HepG2 (cell line): ENCODE data around the gene CLDN20. TPM values are rescaled to one million over a fixed set of nuclear protein-coding genes. Genes with fewer than 3 reads are reported as not detected.
A peak's percentile ranks its signal among the peaks of the same experiment; 100 is the strongest.

Source experiments
- ATAC-seq: fragments of 200-7000 bp; cut with Tn5 transposase; 3 replicates; pipeline ENCODE4 v1.9.1; 2020; ENCODE audit warnings: mild to moderate bottlenecking, moderate library complexity
- BruUV-seq: library from RNA; stranded (reverse); fragments of 400-500 nt; replicated peaks from 2 replicates; lab custom pipeline; 2021; lab: Mats Ljungman, UMichigan
- CTCF ChIA-PET: fragments of 300-600 bp; formaldehyde crosslinking; extraction: SDS; loops from one replicate; lab custom pipeline; 2021; ENCODE audit warnings: low total read pairs, inconsistent platforms, low intra/inter-chr PET ratio; lab: Yijun Ruan, JAX
- POLR2A ChIA-PET: fragments of 350-600 bp; sonication (Branson Sonifier 250); formaldehyde crosslinking; loops from one replicate; lab custom pipeline; 2020; ENCODE audit warnings: antibody characterized with exemption, inconsistent platforms; lab: Yijun Ruan, JAX
- DNase-seq: peaks from one replicate; pipeline ENCODE4 v3.0.0-alpha.2; 2015; ENCODE audit warnings: low spot score
- FAIRE-seq: peaks from 3 replicates; lab custom pipeline; 2011; peaks lifted over from hg19 to GRCh38; lab: Jason Lieb, UNC
- H2AFZ ChIP-seq: one replicate; pipeline ENCODE4 v1.6.1; 2011; ENCODE audit warnings: low read length, inconsistent platforms
- H3K27ac ChIP-seq: fragments of 300-600 bp; 3 replicates; pipeline ENCODE4 v1.8.0; 2011; ENCODE audit warnings: mixed run types, mild to moderate bottlenecking, mixed read lengths, low read length, inconsistent platforms; ENCODE audit not compliant: insufficient read depth; ENCODE audit errors: extremely low read length
- H3K27me3 ChIP-seq, 2 experiments: fragments of 200-600 bp in 1 of 2; 2 replicates in 1 of 2; 3 replicates in 1 of 2; pipeline versions ENCODE4 v1.6.0 to v1.8.0; 2011; ENCODE audit warnings: low read length in 2 of 2, mild to moderate bottlenecking in 2 of 2, moderate library complexity in 2 of 2, inconsistent platforms in 1 of 2; ENCODE audit not compliant: insufficient read depth in 2 of 2, control insufficient read depth in 1 of 2
- H3K36me3 ChIP-seq, 2 experiments: fragments of 200-600 bp in 1 of 2; replicated peaks in 1 of 2; 2 replicates in 1 of 2; 3 replicates in 1 of 2; pipeline versions ENCODE4 v1.5.1 to v1.8.0; 2011; ENCODE audit warnings: low read length in 2 of 2, inconsistent platforms in 1 of 2; ENCODE audit not compliant: insufficient read depth in 2 of 2, control insufficient read depth in 1 of 2
- H3K4me1 ChIP-seq: 2 replicates; pipeline ENCODE4 v1.5.1; 2012; ENCODE audit warnings: low read length, inconsistent platforms; ENCODE audit not compliant: insufficient read depth
- H3K4me2 ChIP-seq: 2 replicates; pipeline ENCODE4 v1.6.0; 2011; ENCODE audit warnings: low read depth, low read length, inconsistent platforms
- H3K4me3 ChIP-seq, 3 experiments: fragments of 200-600 bp in 1 of 3; sonication (generic), shearing (Covaris generic) in 1 of 3; replicated peaks in 1 of 3; 2 replicates each; pipeline ENCODE4 v1.5.1; 2011 to 2016; ENCODE audit warnings: low read length in 3 of 3, inconsistent platforms in 2 of 3, low read depth in 2 of 3, mild to moderate bottlenecking in 2 of 3, control low read depth in 1 of 3, mixed read lengths in 1 of 3; ENCODE audit not compliant: insufficient read depth in 1 of 3
- H3K79me2 ChIP-seq: one replicate; pipeline ENCODE4 v1.6.1; 2011; ENCODE audit warnings: low read length, inconsistent platforms; ENCODE audit not compliant: insufficient read depth
- H3K9ac ChIP-seq: 2 replicates; pipeline ENCODE4 v1.6.0; 2011; ENCODE audit warnings: mild to moderate bottlenecking, low read depth, low read length, inconsistent platforms; ENCODE audit not compliant: insufficient read depth
- H3K9me3 ChIP-seq: 2 replicates; pipeline ENCODE4 v1.5.1; 2012; ENCODE audit warnings: mild to moderate bottlenecking, low read length
- H4K20me1 ChIP-seq: 2 replicates; pipeline ENCODE4 v1.6.0; 2011; ENCODE audit warnings: inconsistent platforms, mild to moderate bottlenecking, low read length, moderate library complexity; ENCODE audit not compliant: insufficient read depth
- AGO2 ChIP-seq: fragments of 200-400 bp; formaldehyde crosslinking; optimal IDR thresholded peaks from 2 replicates; pipeline ENCODE3; 2017; ENCODE audit warnings: mild to moderate bottlenecking, low read depth, low read length, moderate library complexity
- BRD4 ChIP-seq: sonication (generic); formaldehyde crosslinking; IDR thresholded peaks from 2 replicates; pipeline ENCODE4 v1.4.0; 2020; ENCODE audit warnings: missing genetic modification reagents
- CHCHD3 ChIP-seq: sonication (generic); formaldehyde crosslinking; IDR thresholded peaks from 2 replicates; pipeline ENCODE4 v1.8.0; 2022; ENCODE audit warnings: mild to moderate bottlenecking, missing genetic modification reagents, moderate library complexity
- ELK4 ChIP-seq: sonication (generic); formaldehyde crosslinking; IDR thresholded peaks from 2 replicates; pipeline ENCODE4 v1.9.0; 2021; ENCODE audit warnings: missing genetic modification reagents, borderline replicate concordance
- ISX ChIP-seq: sonication (generic); formaldehyde crosslinking; conservative IDR thresholded peaks from 2 replicates; pipeline ENCODE4 v1.5.0; 2020; ENCODE audit warnings: missing genetic modification reagents
- KLF12 ChIP-seq: sonication (generic); formaldehyde crosslinking; IDR thresholded peaks from 2 replicates; pipeline ENCODE4 v1.4.0; 2020; ENCODE audit warnings: missing genetic modification reagents, borderline replicate concordance
- PBX2 ChIP-seq: IDR thresholded peaks from 2 replicates; pipeline ENCODE4 v1.6.1; 2016; ENCODE audit warnings: control low read depth
- POLR2AphosphoS5 ChIP-seq: IDR thresholded peaks from 2 replicates; pipeline ENCODE4 v1.6.1; 2012; ENCODE audit warnings: low read depth, low read length
- SPEN ChIP-seq: sonication (generic); formaldehyde crosslinking; IDR thresholded peaks from 2 replicates; pipeline ENCODE4 v1.5.1; 2020; ENCODE audit warnings: low read depth, mild to moderate bottlenecking, missing genetic modification reagents
- SUZ12 ChIP-seq: fragments of 150-350 bp; IDR thresholded peaks from 2 replicates; pipeline ENCODE4 v1.6.1; 2014; ENCODE audit warnings: low read depth, low read length
- TARDBP ChIP-seq: sonication (generic); formaldehyde crosslinking; IDR thresholded peaks from 2 replicates; pipeline ENCODE4 v1.8.0; 2022; ENCODE audit warnings: mild to moderate bottlenecking, missing genetic modification reagents
- TBX2 ChIP-seq: sonication (generic); formaldehyde crosslinking; IDR thresholded peaks from 2 replicates; pipeline ENCODE4 v1.5.0; 2020; ENCODE audit warnings: missing genetic modification reagents, mild to moderate bottlenecking, borderline replicate concordance
- ZBTB14 ChIP-seq: sonication (generic); formaldehyde crosslinking; IDR thresholded peaks from 2 replicates; pipeline ENCODE4 v1.4.0; 2020; ENCODE audit warnings: missing genetic modification reagents
- ZBTB4 ChIP-seq: sonication (generic); formaldehyde crosslinking; IDR thresholded peaks from 2 replicates; pipeline ENCODE4 v1.4.0; 2020; ENCODE audit warnings: missing genetic modification reagents, mild to moderate bottlenecking, borderline replicate concordance
- ZBTB7B ChIP-seq: sonication (generic); formaldehyde crosslinking; IDR thresholded peaks from 2 replicates; pipeline ENCODE4 v1.4.0; 2020; ENCODE audit warnings: missing genetic modification reagents
- WGBS: methylation state at CpG from one replicate; pipeline ENCODE4 v1.1.6; 2017; ENCODE audit warnings: low lambda C conversion rate; 5-methylcytosine and 5-hydroxymethylcytosine counted together
- in situ Hi-C: cut with HindIII; loops from 2 replicates; pipeline ENCODE4 v1.10.0; 2017; ENCODE audit warnings: low pct_unique_long_range_greater_than_20kb; ENCODE audit not compliant: extremely low pct_ligation_motif_present
- intact Hi-C: fragments of 100-400 bp; cut with micrococcal nuclease; formaldehyde crosslinking; loops from one replicate; pipeline ENCODE4 v1.10.0; 2022; ENCODE audit not compliant: unreplicated experiment
- polyA plus RNA-seq, 8 experiments: library from polyadenylated mRNA; depleted of rRNA in 3 of 8; stranded (reverse) in 7 of 8; unstranded in 1 of 8; fragments of >200 nt; fragmentation: Illumina TruSeq in 4 of 8; extraction: Trizol in 4 of 8; gene quantifications; 2 replicates each; pipeline versions ENCODE4 v1.2.1 to v1.2.3, GENCODE V29; 2011 to 2016; ENCODE audit warnings: low read depth in 4 of 8, missing spikeins in 1 of 8, mixed read lengths in 1 of 8; ENCODE audit not compliant: insufficient read depth in 1 of 8
- total RNA-seq, 5 experiments: library from RNA; depleted of rRNA; stranded (reverse); fragments of >200 nt; fragmentation: Illumina TruSeq; extraction: Trizol; gene quantifications; 2 replicates each; pipeline ENCODE4 v1.2.3, GENCODE V29; 2016; ENCODE audit warnings: low read depth in 1 of 5

The CLDN20 gene
- total and polyA plus RNA-seq, 2 of the 13 experiments (the other 11 are each of a cell fraction or from before 2014, with no cell fraction given), result not detected

GRCh38 chr6:155247618-155248007 lies 16.2 kb upstream of the CLDN20 start (continued):
- TF ChIP-seq SUZ12, result no peak
- TF ChIP-seq ELK4 (CRISPR knock-in tag), result no peak
- TF ChIP-seq ZBTB7B (CRISPR knock-in tag), result no peak
- TF ChIP-seq KLF12, result no peak
- TF ChIP-seq POLR2AphosphoS5, result no peak

- DNase-seq (peak; percentile 43), FAIRE-seq (peak; percentile 40), ATAC-seq (peak; percentile 51)
- peaks cover 5 to 43% of the 10 kb centered on the region in 2 experiments; a peak in 4 of 5 replicates for H3K36me3 ChIP-seq
- H3K27ac ChIP-seq, result no peak overlapping the region
- H3K4me3 ChIP-seq, result no peak overlapping the region
- WGBS, result 91% methylated on average over 30 of the region's 30 CpGs
- CTCF ChIA-PET, result interaction anchor here (1.2 to 1.7 kb wide), 2 partner anchors 71 to 320 kb away, joined by 3 to 8 read pairs; no protein-coding TSS in a partner anchor
- POLR2A ChIA-PET, result no interaction called here
- H3K9ac ChIP-seq, result no peak overlapping the region
- H3K4me1 ChIP-seq, result peaks cover 8% of the 10 kb centered on the region; the same call in 1 of the 2 replicates
- H3K27me3 ChIP-seq, result no peaks in the 10 kb centered on the region
- H3K9me3 ChIP-seq, result no peaks in the 10 kb centered on the region
- in situ Hi-C loops (loop anchor here (5.0 kb wide), 1 partner anchor 71 kb away; no protein-coding TSS in a partner anchor), intact Hi-C loops (loop anchor here (1.0 to 10.0 kb wide), 4 partner anchors 71 to 571 kb away; no protein-coding TSS in a partner anchor)
- no peaks in the 10 kb centered on the region for H3K79me2 ChIP-seq
- no peak overlapping the region for H2AFZ ChIP-seq
- H4K20me1 ChIP-seq, result no peaks in the 10 kb centered on the region
- H3K4me2 ChIP-seq, result no peak overlapping the region
- no TSS peak for BruUV-seq
- TF ChIP-seq AGO2 (peak; percentile 98), CHCHD3 (CRISPR knock-in tag) (no peak), BRD4 (CRISPR knock-in tag) (no peak), TBX2 (no peak), SPEN (CRISPR knock-in tag) (no peak), ZBTB14 (CRISPR knock-in tag) (no peak), ZBTB4 (CRISPR knock-in tag) (no peak), TARDBP (CRISPR knock-in tag) (no peak), PBX2 (CRISPR knock-in tag) (no peak), ISX (CRISPR knock-in tag) (no peak)
Measured at GRCh38 chr6:155248008-155249001, 15.5 kb upstream of the CLDN20 start.
